ENCODE data around the gene GAA.
A peak's percentile ranks its signal among the peaks of the same experiment; 100 is the strongest.
"Not testable (repeated sequence)": the region's sequence is repeated elsewhere in the genome, so short reads cannot be mapped to it uniquely, and the experiment has no call there.

GAA gene

GRCh38 chr17:80084773-80085172, 16.6 kb upstream of the GAA start:
- DNase-seq: no peak

GRCh38 chr17:80086081-80086480, 15.3 kb upstream of the GAA start:
- peak; percentile 48 for DNase-seq

DNA sequence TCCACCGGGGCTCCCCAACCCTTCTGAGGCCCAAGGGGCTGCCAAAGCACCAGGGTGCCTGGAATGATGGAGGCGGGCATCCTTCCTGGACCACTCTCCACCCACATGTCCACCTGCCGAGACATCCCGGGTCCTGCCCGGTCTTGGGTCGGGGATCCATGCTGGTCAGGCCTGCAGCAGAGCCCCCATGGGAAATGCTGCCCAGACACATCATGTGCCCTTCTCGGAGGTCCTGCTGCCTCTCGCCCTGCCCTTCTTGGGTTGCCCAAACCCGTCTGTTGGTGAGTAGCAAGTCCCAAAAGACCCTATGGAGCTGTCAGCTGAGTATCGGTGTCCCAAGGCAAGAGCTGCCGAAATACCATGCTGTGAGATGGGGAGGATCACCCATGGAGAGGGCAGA, 14.8 kb upstream of the GAA start:
- no peak for DNase-seq

- DNase-seq: no peak
These were observed 13.8 kb upstream of the GAA start for GRCh38 chr17:80087346-80088265.

DNA sequence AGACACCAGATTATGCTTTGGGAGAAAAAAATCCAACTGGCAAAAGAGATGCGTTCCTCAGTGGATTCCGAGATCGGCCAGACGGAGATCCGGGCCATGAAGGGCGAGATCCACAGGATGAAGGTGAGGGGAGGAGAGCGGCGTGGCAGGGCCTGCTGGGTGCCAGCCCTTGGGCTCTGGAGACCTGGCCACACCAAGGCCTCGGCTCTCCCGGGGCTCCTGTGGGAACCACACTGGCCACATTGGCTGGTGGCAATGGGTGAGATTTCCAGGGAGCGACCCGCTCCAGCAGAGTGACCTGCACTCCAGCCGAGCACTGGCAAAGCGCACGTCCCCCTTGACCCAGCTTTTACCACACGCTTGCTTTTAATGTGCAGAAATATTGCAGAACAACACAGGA, 11.6 kb upstream of the GAA start:
- DNase-seq: no peak

GRCh38 chr17:80090164-80090563, 11.2 kb upstream of the GAA start:
- not testable (repeated sequence) for DNase-seq

GRCh38 chr17:80091376-80091775, 10.0 kb upstream of the GAA start:
- DNase-seq: no peak

DNA sequence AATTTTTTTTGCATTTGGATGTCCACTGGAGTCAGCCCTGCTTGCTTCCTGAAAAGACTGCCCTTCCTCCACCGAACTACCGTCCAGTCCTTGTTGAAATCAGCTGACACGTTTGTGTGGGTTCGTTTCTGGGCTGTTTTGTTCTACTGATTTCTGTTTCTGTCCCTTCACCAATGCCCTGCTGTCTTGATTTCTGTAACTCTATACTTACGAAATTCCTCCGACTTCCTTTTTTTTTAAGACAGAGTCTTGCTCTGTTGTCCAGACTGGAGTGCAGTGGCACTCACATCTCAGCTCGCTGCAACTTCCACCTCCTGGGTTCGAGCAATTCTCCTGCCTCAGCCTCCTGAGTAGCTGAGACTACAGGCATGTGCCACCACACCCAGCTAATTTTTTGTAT, 8.4 kb upstream of the GAA start:
- no peak for DNase-seq

GRCh38 chr17:80095038-80095843, 6.1 kb upstream of the GAA start:
- no peak for DNase-seq

DNA sequence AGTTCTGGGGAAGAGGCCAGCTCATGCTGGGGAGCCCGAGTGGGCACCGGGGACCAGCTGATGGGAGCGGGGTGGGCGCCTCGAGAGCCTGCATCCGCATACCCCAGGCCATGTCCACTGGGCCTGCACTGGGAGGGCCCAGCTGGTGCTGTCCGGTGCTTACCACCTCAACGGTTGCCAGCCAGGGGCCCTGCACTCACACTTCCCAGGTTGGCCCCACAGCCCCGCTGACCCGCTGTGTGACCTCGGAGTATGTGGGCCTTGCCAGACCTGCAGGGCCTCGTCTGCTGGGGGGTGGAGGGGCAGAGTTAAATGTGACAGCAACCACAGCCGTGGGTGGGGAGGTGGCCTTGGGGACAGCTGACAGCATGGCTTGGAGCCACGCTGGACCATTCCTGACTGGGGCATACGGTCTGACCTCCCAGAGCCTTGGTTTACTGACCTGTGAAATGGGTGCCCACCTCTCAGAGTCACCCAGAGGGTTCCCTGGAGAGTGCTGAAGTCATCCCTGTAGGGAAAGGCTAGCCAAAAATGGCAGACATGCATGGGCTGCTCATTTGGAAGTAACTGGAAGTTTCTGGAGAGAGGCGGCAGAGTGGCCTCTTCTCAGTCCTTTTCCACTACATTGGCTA, 5.4 kb upstream of the GAA start:
- DNase-seq: no peak

- no peak for DNase-seq
These were observed 4.8 kb upstream of the GAA start for GRCh38 chr17:80096561-80097021.

GRCh38 chr17:80097127-80097621, 4.2 kb upstream of the GAA start:
- DNase-seq: no peak

- no peak for DNase-seq
These were observed 3.3 kb upstream of the GAA start for GRCh38 chr17:80097844-80098691.

GRCh38 chr17:80099291-80100034, 1.9 kb upstream of the GAA start:
- no peak for DNase-seq

DNA sequence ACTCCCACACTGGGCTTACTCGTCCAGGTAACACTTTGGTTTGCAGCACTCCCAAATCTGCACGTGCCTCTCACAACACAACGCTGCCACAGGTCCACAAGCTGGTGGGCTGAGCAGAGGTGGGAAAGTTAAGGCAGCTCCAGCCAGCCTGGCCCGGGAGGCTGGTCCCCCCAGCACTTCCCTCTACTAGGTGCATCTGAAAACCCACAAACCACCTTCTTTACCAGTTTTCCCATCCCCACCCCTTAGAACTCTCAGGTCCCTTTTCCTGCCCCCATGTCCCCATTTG, 1.4 kb upstream of the GAA start:
- no peak for DNase-seq

DNA sequence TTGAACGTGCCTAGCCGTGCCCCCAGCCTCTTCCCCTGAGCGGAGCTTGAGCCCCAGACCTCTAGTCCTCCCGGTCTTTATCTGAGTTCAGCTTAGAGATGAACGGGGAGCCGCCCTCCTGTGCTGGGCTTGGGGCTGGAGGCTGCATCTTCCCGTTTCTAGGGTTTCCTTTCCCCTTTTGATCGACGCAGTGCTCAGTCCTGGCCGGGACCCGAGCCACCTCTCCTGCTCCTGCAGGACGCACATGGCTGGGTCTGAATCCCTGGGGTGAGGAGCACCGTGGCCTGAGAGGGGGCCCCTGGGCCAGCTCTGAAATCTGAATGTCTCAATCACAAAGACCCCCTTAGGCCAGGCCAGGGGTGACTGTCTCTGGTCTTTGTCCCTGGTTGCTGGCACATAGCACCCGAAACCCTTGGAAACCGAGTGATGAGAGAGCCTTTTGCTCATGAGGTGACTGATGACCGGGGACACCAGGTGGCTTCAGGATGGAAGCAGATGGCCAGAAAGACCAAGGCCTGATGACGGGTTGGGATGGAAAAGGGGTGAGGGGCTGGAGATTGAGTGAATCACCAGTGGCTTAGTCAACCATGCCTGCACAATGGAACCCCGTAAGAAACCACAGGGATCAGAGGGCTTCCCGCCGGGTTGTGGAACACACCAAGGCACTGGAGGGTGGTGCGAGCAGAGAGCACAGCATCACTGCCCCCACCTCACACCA, 724 bp downstream of the GAA start:
- DNase-seq: peak; percentile 30

DNA sequence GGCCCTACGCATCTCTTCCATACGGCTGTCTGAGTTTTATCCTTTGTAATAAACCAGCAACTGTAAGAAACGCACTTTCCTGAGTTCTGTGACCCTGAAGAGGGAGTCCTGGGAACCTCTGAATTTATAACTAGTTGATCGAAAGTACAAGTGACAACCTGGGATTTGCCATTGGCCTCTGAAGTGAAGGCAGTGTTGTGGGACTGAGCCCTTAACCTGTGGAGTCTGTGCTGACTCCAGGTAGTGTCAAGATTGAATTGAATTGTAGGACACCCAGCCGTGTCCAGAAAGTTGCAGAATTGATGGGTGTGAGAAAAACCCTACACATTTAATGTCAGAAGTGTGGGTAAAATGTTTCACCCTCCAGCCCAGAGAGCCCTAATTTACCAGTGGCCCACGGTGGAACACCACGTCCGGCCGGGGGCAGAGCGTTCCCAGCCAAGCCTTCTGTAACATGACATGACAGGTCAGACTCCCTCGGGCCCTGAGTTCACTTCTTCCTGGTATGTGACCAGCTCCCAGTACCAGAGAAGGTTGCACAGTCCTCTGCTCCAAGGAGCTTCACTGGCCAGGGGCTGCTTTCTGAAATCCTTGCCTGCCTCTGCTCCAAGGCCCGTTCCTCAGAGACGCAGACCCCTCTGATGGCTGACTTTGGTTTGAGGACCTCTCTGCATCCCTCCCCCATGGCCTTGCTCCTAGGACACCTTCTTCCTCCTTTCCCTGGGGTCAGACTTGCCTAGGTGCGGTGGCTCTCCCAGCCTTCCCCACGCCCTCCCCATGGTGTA, 1.5 kb downstream of the GAA start:
- no peak for DNase-seq

DNA sequence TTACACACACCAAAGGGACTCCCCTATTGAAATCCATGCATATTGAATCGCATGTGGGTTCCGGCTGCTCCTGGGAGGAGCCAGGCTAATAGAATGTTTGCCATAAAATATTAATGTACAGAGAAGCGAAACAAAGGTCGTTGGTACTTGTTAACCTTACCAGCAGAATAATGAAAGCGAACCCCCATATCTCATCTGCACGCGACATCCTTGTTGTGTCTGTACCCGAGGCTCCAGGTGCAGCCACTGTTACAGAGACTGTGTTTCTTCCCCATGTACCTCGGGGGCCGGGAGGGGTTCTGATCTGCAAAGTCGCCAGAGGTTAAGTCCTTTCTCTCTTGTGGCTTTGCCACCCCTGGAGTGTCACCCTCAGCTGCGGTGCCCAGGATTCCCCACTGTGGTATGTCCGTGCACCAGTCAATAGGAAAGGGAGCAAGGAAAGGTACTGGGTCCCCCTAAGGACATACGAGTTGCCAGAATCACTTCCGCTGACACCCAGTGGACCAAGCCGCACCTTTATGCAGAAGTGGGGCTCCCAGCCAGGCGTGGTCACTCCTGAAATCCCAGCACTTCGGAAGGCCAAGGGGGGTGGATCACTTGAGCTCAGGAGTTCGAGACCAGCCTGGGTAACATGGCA, 2.2 kb downstream of the GAA start:
- no peak for DNase-seq

GRCh38 chr17:80104321-80104955, 3.1 kb downstream of the GAA start:
- no peak for DNase-seq

Measured in RPMI8226 (cell line).